ENCODE measurements around the gene TESPA1. TPM values are rescaled to one million over a fixed set of nuclear protein-coding genes. Genes with fewer than 3 reads are reported as not detected.
A peak's percentile ranks its signal among the peaks of the same experiment; 100 is the strongest.

TESPA1 gene
- total and polyA plus RNA-seq, 2 of the 8 experiments (the other 6 are each of a cell fraction or from before 2014, with no cell fraction given) = not detected

DNA sequence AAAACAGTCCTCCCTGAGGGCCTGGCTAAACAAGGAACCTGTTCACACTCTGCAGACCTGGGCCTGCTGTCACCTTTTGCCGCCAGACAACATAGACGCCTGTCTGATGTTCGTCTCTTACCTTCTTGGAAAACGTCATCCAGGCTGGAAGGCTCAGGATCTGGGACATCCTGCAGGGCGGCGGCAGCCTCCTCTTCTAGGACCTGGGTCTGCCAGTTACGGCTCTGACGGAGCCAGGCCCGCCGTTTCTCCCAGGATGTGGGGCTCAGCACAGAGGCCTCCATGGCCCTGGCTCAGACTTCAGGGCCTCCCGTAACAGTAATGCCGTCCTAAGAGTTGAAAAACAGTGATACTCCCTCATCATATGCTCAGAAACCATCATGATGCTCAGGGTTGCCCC, 10.3 kb downstream of the TESPA1 start:
- CTCF ChIA-PET (ENCODE audit: partially characterized antibody) = interaction anchor here (0.7 to 6.6 kb wide), 11 partner anchors 12 to 284 kb away, joined by 3 to 39 read pairs (median 4); no protein-coding TSS in a partner anchor
- no peak overlapping the region for H3K14ac ChIP-seq (ENCODE audit: insufficient read length)
- no peaks in the 10 kb centered on the region for H3K36me3 ChIP-seq (ENCODE audit: control insufficient read depth in 2 of 4, insufficient read depth in 4 of 4, low read length in 3 of 4)
- H3K4me2 ChIP-seq (ENCODE audit: insufficient read depth in 1 of 2, low read depth in 2 of 2, low read length in 2 of 2) = no peak overlapping the region
- H2BK15ac ChIP-seq (ENCODE audit: low read length) = no peak overlapping the region
- H4K8ac ChIP-seq (ENCODE audit: extremely low read depth, insufficient read depth, low read length) = no peak overlapping the region
- no peak overlapping the region for H3K23ac ChIP-seq (ENCODE audit: insufficient read length)
- no peak overlapping the region for H4K5ac ChIP-seq (ENCODE audit: insufficient read length, low read depth, low read length)
- no peak overlapping the region for H3K4me3 ChIP-seq (ENCODE audit: extremely low read depth in 1 of 4, insufficient read depth in 2 of 4, low read depth in 3 of 4, low read length in 4 of 4)
- H3K4me1 ChIP-seq (replicated peaks in 1 of 4; ENCODE audit: control insufficient read depth in 3 of 4, insufficient read depth in 4 of 4, low read length in 3 of 4) = peaks cover 0 to 4% (median 1%) of the 10 kb centered on the region in 4 experiments; a peak in 1 of 7 replicates
- TF ChIP-seq, protein P1, sequence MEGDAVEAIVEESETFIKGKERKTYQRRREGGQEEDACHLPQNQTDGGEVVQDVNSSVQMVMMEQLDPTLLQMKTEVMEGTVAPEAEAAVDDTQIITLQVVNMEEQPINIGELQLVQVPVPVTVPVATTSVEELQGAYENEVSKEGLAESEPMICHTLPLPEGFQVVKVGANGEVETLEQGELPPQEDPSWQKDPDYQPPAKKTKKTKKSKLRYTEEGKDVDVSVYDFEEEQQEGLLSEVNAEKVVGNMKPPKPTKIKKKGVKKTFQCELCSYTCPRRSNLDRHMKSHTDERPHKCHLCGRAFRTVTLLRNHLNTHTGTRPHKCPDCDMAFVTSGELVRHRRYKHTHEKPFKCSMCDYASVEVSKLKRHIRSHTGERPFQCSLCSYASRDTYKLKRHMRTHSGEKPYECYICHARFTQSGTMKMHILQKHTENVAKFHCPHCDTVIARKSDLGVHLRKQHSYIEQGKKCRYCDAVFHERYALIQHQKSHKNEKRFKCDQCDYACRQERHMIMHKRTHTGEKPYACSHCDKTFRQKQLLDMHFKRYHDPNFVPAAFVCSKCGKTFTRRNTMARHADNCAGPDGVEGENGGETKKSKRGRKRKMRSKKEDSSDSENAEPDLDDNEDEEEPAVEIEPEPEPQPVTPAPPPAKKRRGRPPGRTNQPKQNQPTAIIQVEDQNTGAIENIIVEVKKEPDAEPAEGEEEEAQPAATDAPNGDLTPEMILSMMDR (IDR thresholded peaks at IDR 0.05; ENCODE audit: control extremely low read depth in 1 of 3, insufficient read depth in 1 of 3, low read depth in 1 of 3, low read length in 3 of 3) = peak; percentile 12 to 35 (median 34)
- TF ChIP-seq SAP30 (IDR thresholded peaks at IDR 0.05; ENCODE audit: insufficient read depth, insufficient replicate concordance, low read length) (no peak), RAD21 (IDR thresholded peaks at IDR 0.05 in 1 of 2, conservative IDR thresholded peaks at IDR 0.05 in 1 of 2; ENCODE audit: low read depth in 2 of 2, low read length in 2 of 2) (peak in 1 of 2 experiments; percentile 12; a peak in 1 of 4 replicates)
- no peaks in the 10 kb centered on the region for H3K79me1 ChIP-seq (ENCODE audit: low read depth, low read length)
- H2AK5ac ChIP-seq (ENCODE audit: low read depth, low read length) = no peak overlapping the region
- no peak overlapping the region for H2BK12ac ChIP-seq (ENCODE audit: low read depth, low read length)
- WGBS, 2 experiments (ENCODE audit: extremely low coverage in 1 of 2, insufficient coverage in 1 of 2, insufficient read length in 1 of 2, insufficient replicate concordance in 2 of 2, low coverage in 1 of 2, low lambda C conversion rate in 2 of 2, missing lambda C conversion rate in 1 of 2) = 88% methylated on average over 12 of the region's 12 CpGs; no CpG with 5 or more reads in 1 of the 2 experiments
- H3K27me3 ChIP-seq (replicated peaks in 1 of 4; ENCODE audit: control insufficient read depth in 3 of 4, extremely low read depth in 1 of 4, insufficient read depth in 3 of 4, low read length in 3 of 4) = no peaks in the 10 kb centered on the region
- H4K91ac ChIP-seq (replicated peaks; ENCODE audit: insufficient read length, low read length) = no peak overlapping the region
- H3K27ac ChIP-seq (ENCODE audit: low read depth, low read length) = no peak overlapping the region
- POLR2A ChIA-PET (ENCODE audit: partially characterized antibody) = no interaction called here
- H3K56ac ChIP-seq (replicated peaks; ENCODE audit: insufficient read length, low read depth, low read length) = no peak overlapping the region
- H4K20me1 ChIP-seq (replicated peaks in 1 of 2; ENCODE audit: control insufficient read depth in 1 of 2, insufficient read depth in 2 of 2, low read length in 2 of 2) = no peaks in the 10 kb centered on the region
- FAIRE-seq = no peak
- no peaks in the 10 kb centered on the region for H3K79me2 ChIP-seq (ENCODE audit: control insufficient read depth in 1 of 2, insufficient read depth in 2 of 2, low read length in 2 of 2)
- H2BK5ac ChIP-seq (ENCODE audit: low read depth, low read length) = no peak overlapping the region
- H3K23me2 ChIP-seq (ENCODE audit: low read depth, low read length) = no peaks in the 10 kb centered on the region; the same call in 1 of the 2 replicates
- no peaks in the 10 kb centered on the region for H3K9me3 ChIP-seq (ENCODE audit: insufficient read depth in 2 of 2, low read depth in 1 of 2, low read length in 1 of 2)
- no peak overlapping the region for H2BK20ac ChIP-seq (ENCODE audit: low read length)
- no peak overlapping the region for H3K9ac ChIP-seq (replicated peaks in 1 of 4; ENCODE audit: extremely low read depth in 1 of 4, low read depth in 3 of 4, low read length in 3 of 4)
- no peak overlapping the region for H3K18ac ChIP-seq (ENCODE audit: extremely low read depth, low read length)
- DNase-seq (ENCODE audit: low read depth in 1 of 2, low spot score in 2 of 2) = no peak
- H2BK120ac ChIP-seq (replicated peaks; ENCODE audit: low read depth, low read length) = no peak overlapping the region
- no peak overlapping the region; the same call in 1 of the 2 replicates for H2AFZ ChIP-seq (ENCODE audit: low read length)
- no peak overlapping the region for H3K4ac ChIP-seq (replicated peaks; ENCODE audit: insufficient read length, low read depth, low read length)
